K562 (cell line): ENCODE results near the gene CABLES1. TPM values are rescaled to one million over a fixed set of nuclear protein-coding genes. Genes with fewer than 3 reads are reported as not detected.

ENCODE experiments used
- ATAC-seq: fragments of 200-7000 bp; cut with Tn5 transposase; 3 replicates; pipeline ENCODE4 v1.9.1; 2020; ENCODE audit warnings: moderate library complexity
- BruUV-seq: library from RNA; stranded (reverse); fragments of 400-500 nt; replicated peaks from 2 replicates; lab custom pipeline; 2021; lab: Mats Ljungman, UMichigan
- CTCF ChIA-PET: fragments of 300-600 bp; formaldehyde crosslinking; extraction: SDS; loops from one replicate; lab custom pipeline; 2021; ENCODE audit warnings: low intra/inter-chr PET ratio; lab: Yijun Ruan, JAX
- POLR2A ChIA-PET: fragments of 300-600, 350-650 bp; sonication (Branson Sonifier 250); formaldehyde crosslinking; extraction: SDS; loops from one replicate; lab custom pipeline; 2021; ENCODE audit warnings: antibody characterized with exemption, inconsistent platforms; lab: Yijun Ruan, JAX
- DNase-seq, 4 experiments: peaks; one replicate each; pipeline versions ENCODE4 v3.0.0 to v3.0.0-alpha.2; 2011 to 2018; ENCODE audit warnings: low spot score in 3 of 4, mixed read lengths in 3 of 4; ENCODE audit errors: extremely low read depth in 1 of 4
- FAIRE-seq: peaks from 2 replicates; lab custom pipeline; 2011; peaks lifted over from hg19 to GRCh38; lab: Jason Lieb, UNC
- H2AFZ ChIP-seq: 2 replicates; pipeline ENCODE4 v1.6.0; 2011; ENCODE audit warnings: low read depth, low read length, control low read depth, inconsistent platforms
- H3K27ac ChIP-seq: fragments of 200-600 bp; 3 replicates; pipeline ENCODE4 v1.8.0; 2011; ENCODE audit warnings: low read depth, mild to moderate bottlenecking, control low read depth, inconsistent platforms, low read length, moderate library complexity, mixed read lengths; ENCODE audit errors: extremely low read depth
- H3K27me3 ChIP-seq, 2 experiments: fragments of 300-600 bp in 1 of 2; 2 replicates in 1 of 2; 3 replicates in 1 of 2; pipeline versions ENCODE4 v1.6.0 to v1.8.0; 2011; ENCODE audit warnings: inconsistent platforms in 2 of 2, low read length in 2 of 2, mild to moderate bottlenecking in 1 of 2, mixed read lengths in 1 of 2, moderate library complexity in 1 of 2; ENCODE audit not compliant: control insufficient read depth in 2 of 2, insufficient read depth in 2 of 2
- H3K36me3 ChIP-seq: fragments of 300-600 bp; 3 replicates; pipeline ENCODE4 v1.8.0; 2011; ENCODE audit warnings: mild to moderate bottlenecking, low read length, inconsistent platforms; ENCODE audit not compliant: control insufficient read depth, insufficient read depth
- H3K4me1 ChIP-seq, 2 experiments: fragments of 200-600 bp in 1 of 2; replicated peaks in 1 of 2; 2 replicates in 1 of 2; 3 replicates in 1 of 2; pipeline versions ENCODE4 v1.5.1 to v1.8.0; 2011; ENCODE audit warnings: inconsistent platforms in 2 of 2, low read length in 2 of 2, mild to moderate bottlenecking in 1 of 2, mixed read lengths in 1 of 2, moderate library complexity in 1 of 2; ENCODE audit not compliant: control insufficient read depth in 2 of 2, insufficient read depth in 2 of 2
- H3K4me2 ChIP-seq: 2 replicates; pipeline ENCODE4 v1.6.1; 2011; ENCODE audit warnings: low read length, control low read depth, inconsistent platforms, mixed read lengths; ENCODE audit not compliant: insufficient read depth
- H3K4me3 ChIP-seq: fragments of 200-600 bp; sonication (generic), shearing (Covaris generic); 2 replicates; pipeline ENCODE4 v1.5.1; 2016; ENCODE audit warnings: control low read depth, inconsistent platforms
- H3K79me2 ChIP-seq: fragments of 200-600 bp; 3 replicates; pipeline ENCODE4 v1.8.0; 2011; ENCODE audit warnings: low read length, inconsistent platforms; ENCODE audit not compliant: control insufficient read depth, insufficient read depth
- H3K9ac ChIP-seq, 2 experiments: 2 replicates each; pipeline versions ENCODE4 v1.6.0 to v1.6.1; 2011; ENCODE audit warnings: low read depth in 2 of 2, low read length in 2 of 2, control low read depth in 1 of 2, inconsistent platforms in 1 of 2, mild to moderate bottlenecking in 1 of 2, mixed read lengths in 1 of 2; ENCODE audit not compliant: insufficient read depth in 1 of 2
- H3K9me1 ChIP-seq: one replicate; pipeline ENCODE4 v1.6.0; 2011; ENCODE audit warnings: inconsistent platforms, mild to moderate bottlenecking, low read length, moderate library complexity; ENCODE audit not compliant: control insufficient read depth, insufficient read depth
- H3K9me3 ChIP-seq: replicated peaks from 2 replicates; pipeline ENCODE4 v1.5.1; 2011; ENCODE audit warnings: low read depth, low read length, inconsistent platforms; ENCODE audit not compliant: control insufficient read depth, insufficient read depth
- H4K20me1 ChIP-seq: replicated peaks from 2 replicates; pipeline ENCODE4 v1.6.1; 2011; ENCODE audit warnings: low read length, inconsistent platforms, mixed read lengths; ENCODE audit not compliant: control insufficient read depth, insufficient read depth
- MAFG ChIP-seq: fragments of 450-650 bp; conservative IDR thresholded peaks from 2 replicates; pipeline ENCODE4 v1.6.1; 2016; ENCODE audit warnings: missing genetic modification characterization, missing compliant biosample characterization
- MAFK ChIP-seq: IDR thresholded peaks from 2 replicates; pipeline ENCODE4 v1.6.1; 2011; ENCODE audit warnings: low read length, improper control_type of control experiment
- WGBS: fragments of 100-300 bp; shearing (Covaris generic); methylation state at CpG from one replicate; pipeline ENCODE4 v1.1.6; 2016; ENCODE audit warnings: low coverage, mixed read lengths; ENCODE audit not compliant: insufficient coverage; ENCODE audit errors: missing lambda C conversion rate; 5-methylcytosine and 5-hydroxymethylcytosine counted together
- in situ Hi-C: fragments of 300-500 bp; cut with MboI; formaldehyde crosslinking; loops from 4 replicates; pipeline ENCODE4 v1.15.0; 2018; ENCODE audit warnings: inconsistent platforms, mixed read lengths
- intact Hi-C: fragments of 100-400 bp; cut with micrococcal nuclease; formaldehyde crosslinking; loops from 2 replicates; pipeline ENCODE4 v1.14.2; 2022
- polyA plus RNA-seq, 8 experiments: library from polyadenylated mRNA; depleted of rRNA in 4 of 8; stranded (reverse) in 5 of 8; unstranded in 3 of 8; fragments of >200 nt; fragmentation: Nextera tagmentation in 2 of 8; fragmentation: Illumina TruSeq in 1 of 8; extraction: Ambion mirVana in 2 of 8; extraction: Trizol in 1 of 8; gene quantifications; 2 replicates each; pipeline versions ENCODE4 v1.2.1 to v1.2.3, GENCODE V29; 2011 to 2014; ENCODE audit warnings: inconsistent platforms in 1 of 8, missing spikeins in 1 of 8
- total RNA-seq, 7 experiments: library from RNA; depleted of rRNA in 6 of 7; stranded (reverse); fragments of >200 nt in 6 of 7; fragmentation: Illumina TruSeq in 2 of 7; extraction: Trizol in 2 of 7; gene quantifications; 2 replicates each; pipeline versions ENCODE4 v1.2.1 to v1.2.3, GENCODE V29; 2011 to 2021; ENCODE audit warnings: low replicate concordance in 1 of 7
- TF ChIP-seq, protein P1 (sequence below): fragments of 450-650 bp; IDR thresholded peaks from 2 replicates; pipeline ENCODE4 v1.6.1; 2016; ENCODE audit warnings: missing biosample characterization, missing genetic modification characterization

The CABLES1 gene
- total and polyA plus RNA-seq, 9 of the 15 experiments (the other 6 are each of a cell fraction or from before 2014, with no cell fraction given), result 0.04 to 0.10 (median 0.06) TPM; not detected in 3

DNA sequence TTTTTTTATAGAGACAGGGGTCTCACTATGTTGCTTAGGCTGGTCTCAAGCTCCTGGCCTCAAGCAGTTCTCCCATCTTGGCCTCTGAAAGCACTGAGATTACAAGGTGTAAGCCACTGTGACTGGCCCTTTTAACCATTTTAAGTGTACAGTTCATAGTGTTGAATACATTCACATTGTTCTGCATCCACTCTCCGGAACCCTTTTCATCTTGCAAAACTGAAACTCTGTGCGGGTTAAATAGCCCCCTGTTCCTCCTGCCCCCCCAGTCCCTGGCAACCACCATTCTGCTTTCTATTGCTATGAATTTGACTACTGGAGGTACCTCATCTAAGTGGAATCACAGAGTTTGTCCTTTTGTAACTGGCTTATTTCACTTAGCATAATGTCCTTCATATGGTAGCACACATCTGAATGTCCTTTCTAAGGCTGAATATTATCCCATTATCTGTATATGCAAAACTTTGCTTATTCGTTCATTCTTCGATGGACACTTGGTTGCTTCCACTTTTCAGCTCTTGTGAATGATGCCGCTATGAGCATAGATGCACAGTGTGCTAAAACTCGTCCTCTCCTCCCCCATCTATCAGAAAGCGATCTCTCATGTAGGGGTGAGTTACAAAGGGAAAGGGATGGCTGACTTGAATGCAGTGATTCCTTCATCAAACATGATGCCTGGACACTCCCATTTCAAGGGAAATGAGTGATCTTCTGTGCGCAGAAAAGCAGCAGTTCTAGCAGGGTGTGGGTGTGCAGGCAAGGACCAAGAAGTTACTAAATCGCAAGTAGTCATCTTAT lies 30.2 kb downstream of the CABLES1 start:
- DNase-seq, result no peak
- H4K20me1 ChIP-seq, result no peaks in the 10 kb centered on the region
- no peaks in the 10 kb centered on the region for H3K79me2 ChIP-seq
- H3K4me1 ChIP-seq, result no peaks in the 10 kb centered on the region; a peak in 1 of 5 replicates
- POLR2A ChIA-PET, result interaction anchor here (0.6 to 1.0 kb wide), 2 partner anchors 10 to 62 kb away, joined by 3 read pairs; no protein-coding TSS in a partner anchor
- H3K9me1 ChIP-seq, result peaks cover 3% of the 10 kb centered on the region
- no peak overlapping the region for H3K27ac ChIP-seq
- TF ChIP-seq MAFK (no peak), MAFG (tag) (no peak)
- TF ChIP-seq, protein P1, sequence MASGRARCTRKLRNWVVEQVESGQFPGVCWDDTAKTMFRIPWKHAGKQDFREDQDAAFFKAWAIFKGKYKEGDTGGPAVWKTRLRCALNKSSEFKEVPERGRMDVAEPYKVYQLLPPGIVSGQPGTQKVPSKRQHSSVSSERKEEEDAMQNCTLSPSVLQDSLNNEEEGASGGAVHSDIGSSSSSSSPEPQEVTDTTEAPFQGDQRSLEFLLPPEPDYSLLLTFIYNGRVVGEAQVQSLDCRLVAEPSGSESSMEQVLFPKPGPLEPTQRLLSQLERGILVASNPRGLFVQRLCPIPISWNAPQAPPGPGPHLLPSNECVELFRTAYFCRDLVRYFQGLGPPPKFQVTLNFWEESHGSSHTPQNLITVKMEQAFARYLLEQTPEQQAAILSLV (tag), result no peak
- TF ChIP-seq, all 486 proteins: peak for 0
- H3K36me3 ChIP-seq, result no peaks in the 10 kb centered on the region
- H3K4me3 ChIP-seq, result no peak overlapping the region
- intact Hi-C loops, result no loop called here
- peaks cover 38 to 42% of the 10 kb centered on the region in 2 experiments for H3K27me3 ChIP-seq
- no peak overlapping the region for H3K4me2 ChIP-seq
- CTCF ChIA-PET, result interaction anchor here (0.6 kb wide), 1 partner anchor 257 kb away, joined by 5 read pairs; no protein-coding TSS in a partner anchor
- no peak overlapping the region for H3K9ac ChIP-seq
- in situ Hi-C loops, result no loop called here
- no TSS peak for BruUV-seq
- ATAC-seq (no peak), FAIRE-seq (no peak)
- 2% methylated on average over 9 of the region's 9 CpGs for whole genome bisulfite sequencing
- H3K9me3 ChIP-seq, result no peaks in the 10 kb centered on the region
- no peak overlapping the region for H2AFZ ChIP-seq
